Keratinocyte (primary cell): ENCODE results near the gene IDE. TPM values are rescaled to one million over a fixed set of nuclear protein-coding genes. Genes with fewer than 3 reads are reported as not detected.

Experiments used
- DNase-seq: peaks from one replicate; pipeline ENCODE4 v3.0.0-alpha.2; 2011; ENCODE audit warnings: low read depth, missing footprints, low spot score
- FAIRE-seq: peaks from 2 replicates; lab custom pipeline; 2011; peaks lifted over from hg19 to GRCh38; lab: Jason Lieb, UNC
- H2AFZ ChIP-seq: 2 replicates; pipeline ENCODE4 v1.6.0; 2012; ENCODE audit warnings: low read length, control low read depth, inconsistent platforms; ENCODE audit not compliant: control insufficient read depth
- H3K27ac ChIP-seq: 2 replicates; pipeline ENCODE4 v1.5.1; 2011; ENCODE audit warnings: low read length; ENCODE audit not compliant: control insufficient read depth, insufficient read depth
- H3K27me3 ChIP-seq: 3 replicates; pipeline ENCODE4 v1.6.0; 2011; ENCODE audit warnings: low read length; ENCODE audit not compliant: control insufficient read depth, insufficient read depth; ENCODE audit errors: extremely low read depth
- H3K36me3 ChIP-seq, 2 experiments: 2 replicates in 1 of 2; 3 replicates in 1 of 2; pipeline ENCODE4 v1.5.1; 2011; ENCODE audit warnings: low read length in 2 of 2, mild to moderate bottlenecking in 1 of 2; ENCODE audit not compliant: control insufficient read depth in 2 of 2, insufficient read depth in 2 of 2; ENCODE audit errors: extremely low read depth in 1 of 2
- H3K4me1 ChIP-seq: 3 replicates; pipeline ENCODE4 v1.5.1; 2011; ENCODE audit warnings: low read length; ENCODE audit not compliant: control insufficient read depth, insufficient read depth; ENCODE audit errors: extremely low read depth
- H3K4me2 ChIP-seq: 3 replicates; pipeline ENCODE4 v1.6.0; 2011; ENCODE audit warnings: low read depth, low read length; ENCODE audit not compliant: control insufficient read depth, insufficient read depth; ENCODE audit errors: extremely low read depth
- H3K4me3 ChIP-seq, 3 experiments: fragments of 200-600 bp in 1 of 3; sonication (generic) in 1 of 3; 2 replicates in 2 of 3; 3 replicates in 1 of 3; pipeline ENCODE4 v1.5.1; 2011 to 2016; ENCODE audit warnings: low read length in 3 of 3, mild to moderate bottlenecking in 3 of 3, control low read depth in 2 of 3, inconsistent platforms in 1 of 3, low read depth in 1 of 3, mixed read lengths in 1 of 3, mixed run types in 1 of 3, moderate library complexity in 1 of 3; ENCODE audit not compliant: control insufficient read depth in 2 of 3, insufficient read depth in 2 of 3; ENCODE audit errors: extremely low read depth in 1 of 3
- H3K79me2 ChIP-seq: 2 replicates; pipeline ENCODE4 v1.6.0; 2012; ENCODE audit warnings: low read length; ENCODE audit not compliant: control insufficient read depth, insufficient read depth
- H3K9ac ChIP-seq: 3 replicates; pipeline ENCODE4 v1.6.0; 2011; ENCODE audit warnings: low read length; ENCODE audit not compliant: control insufficient read depth, insufficient read depth; ENCODE audit errors: extremely low read depth
- H3K9me1 ChIP-seq: 3 replicates; pipeline ENCODE4 v1.6.0; 2011; ENCODE audit warnings: low read length; ENCODE audit not compliant: control insufficient read depth, insufficient read depth; ENCODE audit errors: extremely low read depth
- H3K9me3 ChIP-seq: 2 replicates; pipeline ENCODE4 v1.5.1; 2012; ENCODE audit warnings: low read depth, low read length; ENCODE audit not compliant: control insufficient read depth
- H4K20me1 ChIP-seq: 3 replicates; pipeline ENCODE4 v1.6.0; 2011; ENCODE audit warnings: low read length; ENCODE audit not compliant: control insufficient read depth, insufficient read depth; ENCODE audit errors: extremely low read depth
- EZH2 ChIP-seq: IDR thresholded peaks from one replicate; pipeline ENCODE4 v1.6.1; 2012; ENCODE audit warnings: inconsistent platforms, mild to moderate bottlenecking, low read length, moderate library complexity
- dilution Hi-C: fragments of 300-500 bp; cut with MboI; formaldehyde crosslinking; loops from one replicate; pipeline ENCODE4 v1.7.0; 2020; ENCODE audit warnings: low sequenced_read_pairs; ENCODE audit not compliant: extremely low pct_ligation_motif_present
- polyA plus RNA-seq, 5 experiments: library from polyadenylated mRNA; depleted of rRNA in 3 of 5; stranded (reverse) in 3 of 5; stranded (forward) in 1 of 5; unstranded in 1 of 5; fragments of >200 nt; gene quantifications; 1 replicate in 1 of 5; 2 replicates in 3 of 5; 3 replicates in 1 of 5; pipeline versions ENCODE4 v1.2.1 to v1.2.3, GENCODE V29; 2011 to 2012; ENCODE audit warnings: missing spikeins in 2 of 5, low read depth in 1 of 5, low replicate concordance in 1 of 5
- TF ChIP-seq, protein P1 (sequence below), 3 experiments: IDR thresholded peaks in 1 of 3; conservative IDR thresholded peaks in 1 of 3; optimal IDR thresholded peaks in 1 of 3; 2 replicates in 2 of 3; 3 replicates in 1 of 3; pipeline versions ENCODE3 to v1.5.1; 2011; ENCODE audit warnings: low read length in 3 of 3, mild to moderate bottlenecking in 3 of 3, moderate library complexity in 2 of 3, control low read depth in 1 of 3, inconsistent platforms in 1 of 3; ENCODE audit not compliant: insufficient read depth in 2 of 3; ENCODE audit errors: extremely low read depth in 1 of 3

IDE gene
- polyA plus RNA-seq, 1 donor (not counting 4 experiments of a cell fraction or from before 2014, with no cell fraction given) = 24.4 TPM

DNA sequence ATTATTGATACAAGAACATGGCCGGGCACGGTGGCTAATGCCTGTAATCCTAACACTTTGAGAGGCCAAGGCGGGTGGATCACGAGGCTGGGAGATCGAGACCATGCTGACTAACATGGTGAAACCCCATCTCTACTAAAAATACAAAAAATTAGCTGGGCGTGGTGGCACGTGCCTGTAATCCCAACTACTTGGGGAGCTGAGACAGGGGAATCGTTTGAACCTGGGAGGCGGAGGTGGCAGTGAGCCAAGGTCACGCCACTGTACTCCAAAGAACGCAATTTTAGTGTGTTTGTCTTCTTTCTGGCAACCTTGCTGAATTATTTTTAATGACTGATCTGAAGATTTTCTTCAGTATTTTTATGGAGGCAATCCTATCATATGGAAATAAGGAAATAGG is 46.2 kb downstream of the IDE start:
- Histone ChIP-seq H3K9me3 (no peaks in the 10 kb centered on the region), H3K36me3 (peaks cover 0 to 7% of the 10 kb centered on the region in 2 experiments), H3K9me1 (no peaks in the 10 kb centered on the region), H3K4me3 (no peak overlapping the region), H3K9ac (no peak overlapping the region), H3K79me2 (no peaks in the 10 kb centered on the region), H4K20me1 (no peaks in the 10 kb centered on the region), H3K27me3 (no peaks in the 10 kb centered on the region), H3K4me1 (no peaks in the 10 kb centered on the region), H3K4me2 (no peak overlapping the region), H3K27ac (no peak overlapping the region), H2AFZ (no peak overlapping the region)
- FAIRE-seq (no peak), DNase-seq (no peak)
- TF ChIP-seq, protein P1, sequence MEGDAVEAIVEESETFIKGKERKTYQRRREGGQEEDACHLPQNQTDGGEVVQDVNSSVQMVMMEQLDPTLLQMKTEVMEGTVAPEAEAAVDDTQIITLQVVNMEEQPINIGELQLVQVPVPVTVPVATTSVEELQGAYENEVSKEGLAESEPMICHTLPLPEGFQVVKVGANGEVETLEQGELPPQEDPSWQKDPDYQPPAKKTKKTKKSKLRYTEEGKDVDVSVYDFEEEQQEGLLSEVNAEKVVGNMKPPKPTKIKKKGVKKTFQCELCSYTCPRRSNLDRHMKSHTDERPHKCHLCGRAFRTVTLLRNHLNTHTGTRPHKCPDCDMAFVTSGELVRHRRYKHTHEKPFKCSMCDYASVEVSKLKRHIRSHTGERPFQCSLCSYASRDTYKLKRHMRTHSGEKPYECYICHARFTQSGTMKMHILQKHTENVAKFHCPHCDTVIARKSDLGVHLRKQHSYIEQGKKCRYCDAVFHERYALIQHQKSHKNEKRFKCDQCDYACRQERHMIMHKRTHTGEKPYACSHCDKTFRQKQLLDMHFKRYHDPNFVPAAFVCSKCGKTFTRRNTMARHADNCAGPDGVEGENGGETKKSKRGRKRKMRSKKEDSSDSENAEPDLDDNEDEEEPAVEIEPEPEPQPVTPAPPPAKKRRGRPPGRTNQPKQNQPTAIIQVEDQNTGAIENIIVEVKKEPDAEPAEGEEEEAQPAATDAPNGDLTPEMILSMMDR (optimal IDR thresholded peaks at IDR 0.05 in 1 of 3, IDR thresholded peaks at IDR 0.05 in 1 of 3, conservative IDR thresholded peaks at IDR 0.05 in 1 of 3; ENCODE audit: extremely low read depth in 1 of 3, insufficient read depth in 2 of 3, low read length in 3 of 3) = no peak
- no peak for TF ChIP-seq EZH2
- dilution Hi-C loops = no loop called here

DNA sequence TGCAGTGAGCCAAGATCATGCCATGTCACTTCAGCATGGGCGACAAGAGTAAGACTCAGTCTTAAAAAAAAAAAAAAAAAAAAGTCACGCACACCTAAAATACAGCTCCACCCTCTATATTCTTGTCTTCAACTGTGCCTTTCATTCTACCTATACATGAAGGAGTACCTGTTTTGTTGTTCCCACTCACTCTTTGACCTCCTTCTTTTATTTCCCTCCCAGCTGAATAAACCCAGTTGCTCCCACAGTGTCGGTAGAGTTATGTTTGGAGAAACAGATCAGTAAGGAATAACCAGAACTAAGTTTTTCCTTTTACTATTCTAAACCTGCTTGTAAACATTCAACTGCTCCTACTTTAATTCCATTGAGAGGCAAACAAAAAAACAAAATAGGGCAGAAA is 50.3 kb downstream of the IDE start:
- no peak for DNase-seq
- Histone ChIP-seq H2AFZ (no peak overlapping the region), H3K9ac (no peak overlapping the region), H3K9me3 (no peaks in the 10 kb centered on the region), H4K20me1 (no peaks in the 10 kb centered on the region), H3K36me3 (peaks cover 0 to 7% of the 10 kb centered on the region in 2 experiments), H3K4me3 (no peak overlapping the region), H3K27me3 (no peaks in the 10 kb centered on the region), H3K27ac (no peak overlapping the region), H3K79me2 (no peaks in the 10 kb centered on the region), H3K9me1 (no peaks in the 10 kb centered on the region), H3K4me1 (no peaks in the 10 kb centered on the region), H3K4me2 (no peak overlapping the region)
- no peak for FAIRE-seq
- dilution Hi-C loops = no loop called here
- no peak for TF ChIP-seq EZH2
- TF ChIP-seq, protein P1 (optimal IDR thresholded peaks at IDR 0.05 in 1 of 3, IDR thresholded peaks at IDR 0.05 in 1 of 3, conservative IDR thresholded peaks at IDR 0.05 in 1 of 3; ENCODE audit: extremely low read depth in 1 of 3, insufficient read depth in 2 of 3, low read length in 3 of 3) = no peak
